GM12878 (cell line): ENCODE results near the gene GCSAM.

Experiments
- CBX3 ChIP-seq: fragments of 200-600 bp; sonication (generic); IDR thresholded peaks from 2 replicates; pipeline ENCODE4 v1.6.1; 2016; ENCODE audit warnings: low read depth, borderline replicate concordance
- POLR2AphosphoS2 ChIP-seq: IDR thresholded peaks from 2 replicates; pipeline ENCODE4 v1.6.1; 2011; ENCODE audit warnings: low read depth, mild to moderate bottlenecking, low read length, improper control_type of control experiment, moderate library complexity
- POLR2AphosphoS5 ChIP-seq: IDR thresholded peaks from 2 replicates; pipeline ENCODE4 v1.6.1; 2011; ENCODE audit warnings: mild to moderate bottlenecking, low read length, inconsistent platforms
- STAT1 ChIP-seq: fragments of 450-650 bp; conservative IDR thresholded peaks from 2 replicates; pipeline ENCODE4 v1.6.1; 2014; ENCODE audit warnings: antibody characterized with exemption, mild to moderate bottlenecking
- TF ChIP-seq, protein P1 (sequence below): IDR thresholded peaks from 2 replicates; pipeline ENCODE4 v1.6.1; 2011; ENCODE audit warnings: low read depth, low read length, improper control_type of control experiment, borderline replicate concordance

DNA sequence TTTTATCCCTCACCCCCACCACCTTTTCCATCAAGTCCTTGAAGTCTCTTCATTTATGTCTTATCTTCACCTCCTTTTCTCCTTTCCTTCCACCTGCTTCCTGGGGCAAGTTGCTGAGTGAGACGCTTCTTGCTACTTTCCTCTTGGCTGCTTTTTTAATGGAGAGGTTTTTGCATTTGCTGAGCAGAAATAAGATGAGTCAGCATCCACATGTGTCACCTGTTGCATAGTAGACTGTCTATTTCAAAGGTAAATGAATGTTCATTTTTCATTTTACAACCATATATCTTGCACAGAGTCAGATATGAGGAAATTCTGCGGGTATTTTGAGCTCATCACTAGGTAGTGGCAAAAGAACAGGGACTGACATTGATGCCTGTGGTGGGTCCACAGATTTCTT lies 28.3 kb downstream of the GCSAM start:
- no peak for TF ChIP-seq CBX3
- TF ChIP-seq POLR2AphosphoS2: no peak
- TF ChIP-seq STAT1: no peak
- no peak for TF ChIP-seq POLR2AphosphoS5
- TF ChIP-seq, protein P1, sequence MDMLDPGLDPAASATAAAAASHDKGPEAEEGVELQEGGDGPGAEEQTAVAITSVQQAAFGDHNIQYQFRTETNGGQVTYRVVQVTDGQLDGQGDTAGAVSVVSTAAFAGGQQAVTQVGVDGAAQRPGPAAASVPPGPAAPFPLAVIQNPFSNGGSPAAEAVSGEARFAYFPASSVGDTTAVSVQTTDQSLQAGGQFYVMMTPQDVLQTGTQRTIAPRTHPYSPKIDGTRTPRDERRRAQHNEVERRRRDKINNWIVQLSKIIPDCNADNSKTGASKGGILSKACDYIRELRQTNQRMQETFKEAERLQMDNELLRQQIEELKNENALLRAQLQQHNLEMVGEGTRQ: no peak
